K562 (cell line): ENCODE results near the gene MYO15B. TPM values are rescaled to one million over a fixed set of nuclear protein-coding genes. Genes with fewer than 3 reads are reported as not detected.

Source experiments
- ARHGAP35 ChIP-seq: fragments of 450-650 bp; IDR thresholded peaks from 2 replicates; pipeline ENCODE4 v1.6.1; 2018; ENCODE audit not compliant: partially characterized antibody
- ARID2 ChIP-seq: fragments of 450-650 bp; IDR thresholded peaks from 2 replicates; pipeline ENCODE4 v1.6.1; 2017; ENCODE audit warnings: antibody characterized with exemption, mild to moderate bottlenecking
- BRF1 ChIP-seq: IDR thresholded peaks from 3 replicates; pipeline ENCODE4 v1.6.1; 2011; ENCODE audit warnings: borderline replicate concordance, mild to moderate bottlenecking; ENCODE audit not compliant: insufficient read length; ENCODE audit errors: extremely low read depth
- CBFA2T2 ChIP-seq: fragments of 450-650 bp; conservative IDR thresholded peaks from 2 replicates; pipeline ENCODE4 v1.6.1; 2017; ENCODE audit warnings: mild to moderate bottlenecking
- ETV6 ChIP-seq, 3 experiments: fragments of 150-350 bp in 1 of 3; sonication (generic) in 1 of 3; formaldehyde crosslinking in 1 of 3; IDR thresholded peaks; 2 replicates each; pipeline versions ENCODE4 v1.6.1 to v1.8.0; 2014 to 2022; ENCODE audit warnings: borderline replicate concordance in 2 of 3, low read depth in 2 of 3, antibody characterized with exemption in 1 of 3, low read length in 1 of 3, mild to moderate bottlenecking in 1 of 3, missing genetic modification reagents in 1 of 3
- FIP1L1 ChIP-seq: fragments of 200-400 bp; formaldehyde crosslinking; IDR thresholded peaks from 2 replicates; pipeline ENCODE4 v1.6.1; 2018; ENCODE audit warnings: mild to moderate bottlenecking, low read depth, low read length; ENCODE audit not compliant: poor library complexity, severe bottlenecking
- FOXM1 ChIP-seq, 2 experiments: fragments of 450-650 bp in 1 of 2; sonication (generic) in 1 of 2; formaldehyde crosslinking in 1 of 2; IDR thresholded peaks; 2 replicates each; pipeline versions ENCODE4 v1.6.1 to v1.9.0; 2017 to 2022; ENCODE audit warnings: low read depth in 2 of 2, mild to moderate bottlenecking in 2 of 2, missing genetic modification reagents in 1 of 2, moderate library complexity in 1 of 2
- GABPB1 ChIP-seq: sonication (generic); formaldehyde crosslinking; IDR thresholded peaks from 2 replicates; pipeline ENCODE4 v1.8.0; 2022; ENCODE audit warnings: mild to moderate bottlenecking, missing genetic modification reagents
- HDAC2 ChIP-seq: fragments of 450-650 bp; IDR thresholded peaks from 2 replicates; pipeline ENCODE4 v1.6.1; 2016; ENCODE audit warnings: mild to moderate bottlenecking
- HDAC8 ChIP-seq: fragments of 450-650 bp; IDR thresholded peaks from 2 replicates; pipeline ENCODE4 v1.6.1; 2016; ENCODE audit warnings: mild to moderate bottlenecking, missing genetic modification characterization, moderate library complexity, missing compliant biosample characterization
- MCM2 ChIP-seq: fragments of 450-650 bp; IDR thresholded peaks from 2 replicates; pipeline ENCODE4 v1.6.1; 2017; ENCODE audit warnings: low read depth, mild to moderate bottlenecking
- RCOR1 ChIP-seq, 2 experiments: IDR thresholded peaks; 2 replicates each; pipeline ENCODE4 v1.6.1; 2012; ENCODE audit warnings: low read depth in 2 of 2, low read length in 2 of 2, borderline replicate concordance in 1 of 2, improper control_type of control experiment in 1 of 2
- ZNF121 ChIP-seq: sonication (generic); formaldehyde crosslinking; conservative IDR thresholded peaks from 2 replicates; pipeline ENCODE4 v1.8.0; 2022; ENCODE audit warnings: missing genetic modification reagents
- ZNF263 ChIP-seq: sonication (generic); formaldehyde crosslinking; IDR thresholded peaks from 2 replicates; pipeline ENCODE4 v1.8.0; 2022; ENCODE audit warnings: mild to moderate bottlenecking, missing genetic modification reagents, borderline replicate concordance
- ZNF280B ChIP-seq: fragments of 250-450 bp; sonication (Bioruptor Pico); IDR thresholded peaks from 2 replicates; pipeline ENCODE4 v1.5.1; 2021; ENCODE audit warnings: mild to moderate bottlenecking
- ZNF586 ChIP-seq: fragments of 450-650 bp; formaldehyde crosslinking; conservative IDR thresholded peaks from 2 replicates; pipeline ENCODE4 v1.4.0; 2020; ENCODE audit warnings: mild to moderate bottlenecking, moderate library complexity
- ZNF707 ChIP-seq: fragments of 250-450 bp; sonication (Bioruptor Pico); conservative IDR thresholded peaks from 2 replicates; pipeline ENCODE4 v1.8.0; 2022; ENCODE audit warnings: inconsistent platforms, mild to moderate bottlenecking, moderate library complexity
- ZNF778 ChIP-seq: fragments of 450-650 bp; formaldehyde crosslinking; IDR thresholded peaks from 2 replicates; pipeline ENCODE4 v1.4.0; 2020; ENCODE audit warnings: mild to moderate bottlenecking, moderate library complexity
- polyA plus RNA-seq, 8 experiments: library from polyadenylated mRNA; depleted of rRNA in 4 of 8; stranded (reverse) in 5 of 8; unstranded in 3 of 8; fragments of >200 nt; fragmentation: Nextera tagmentation in 2 of 8; fragmentation: Illumina TruSeq in 1 of 8; extraction: Ambion mirVana in 2 of 8; extraction: Trizol in 1 of 8; gene quantifications; 2 replicates each; pipeline versions ENCODE4 v1.2.1 to v1.2.3, GENCODE V29; 2011 to 2014; ENCODE audit warnings: inconsistent platforms in 1 of 8, missing spikeins in 1 of 8
- total RNA-seq, 7 experiments: library from RNA; depleted of rRNA in 6 of 7; stranded (reverse); fragments of >200 nt in 6 of 7; fragmentation: Illumina TruSeq in 2 of 7; extraction: Trizol in 2 of 7; gene quantifications; 2 replicates each; pipeline versions ENCODE4 v1.2.1 to v1.2.3, GENCODE V29; 2011 to 2021; ENCODE audit warnings: low replicate concordance in 1 of 7
- TF ChIP-seq, protein P1 (sequence below): sonication (generic); formaldehyde crosslinking; IDR thresholded peaks from 2 replicates; pipeline ENCODE4 v1.8.1; 2023; ENCODE audit warnings: mild to moderate bottlenecking, missing genetic modification reagents

The MYO15B gene
- total and polyA plus RNA-seq, 9 of the 15 experiments (the other 6 are each of a cell fraction or from before 2014, with no cell fraction given) = 0.05 to 3.1 (median 0.83) TPM; not detected in 2

DNA sequence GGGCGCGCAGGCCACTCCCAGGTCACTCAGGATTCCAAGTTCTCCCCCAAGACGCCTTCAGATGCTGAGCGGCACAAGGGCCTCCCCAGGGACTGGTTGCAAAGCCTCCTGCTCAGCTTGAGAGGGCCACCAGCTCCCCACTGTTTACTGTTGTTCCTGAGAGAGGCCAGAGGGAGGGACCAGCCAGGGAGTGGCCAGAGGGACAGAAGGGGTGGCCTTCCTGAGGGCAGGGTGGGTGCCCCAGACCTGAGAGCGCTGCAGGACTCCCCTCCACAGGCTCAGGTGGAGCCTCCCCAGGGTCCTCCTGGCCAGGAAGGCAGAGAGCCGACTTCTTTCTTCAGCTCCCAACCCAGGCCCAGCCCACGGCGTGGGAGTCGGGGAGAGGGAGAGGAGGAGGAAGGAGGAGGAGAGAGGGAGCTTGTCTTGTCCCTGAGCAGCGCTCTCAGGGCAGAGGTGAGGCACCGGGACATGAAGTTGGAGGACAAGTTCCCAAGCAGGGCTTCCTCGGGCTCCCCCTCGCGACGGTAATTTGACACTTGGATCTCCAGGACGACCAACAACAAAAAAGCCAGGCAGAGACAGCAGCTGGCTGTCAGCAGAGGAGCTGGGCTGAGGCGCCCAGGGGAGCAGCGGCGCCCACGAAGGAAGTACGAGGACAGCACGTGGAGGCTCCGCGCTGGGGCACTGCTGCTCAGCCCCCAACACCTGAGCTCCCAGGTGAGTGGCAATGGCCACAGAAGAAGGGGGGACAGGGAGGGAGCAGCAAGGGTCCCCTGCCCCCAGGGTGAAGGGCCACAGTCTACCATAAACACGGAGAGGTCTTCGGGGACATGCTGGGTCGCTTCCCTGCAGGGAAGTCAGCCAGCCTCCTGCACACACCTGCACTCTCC, 46.1 kb downstream of the MYO15B start (continued):
- TF ChIP-seq ARHGAP35 = no peak
- no peak for TF ChIP-seq ZNF707
- no peak for TF ChIP-seq ETV6 (IDR thresholded peaks at IDR 0.05; ENCODE audit: borderline replicate concordance in 1 of 2, low read depth in 2 of 2, low read length in 1 of 2)
- no peak for TF ChIP-seq ETV6 (CRISPR knock-in tag; IDR thresholded peaks at IDR 0.05; ENCODE audit: borderline replicate concordance)
- peak in 1 of 2 experiments; percentile 29; a peak in 1 of 4 replicates for TF ChIP-seq RCOR1 (IDR thresholded peaks at IDR 0.05; ENCODE audit: borderline replicate concordance in 1 of 2, low read depth in 2 of 2, low read length in 2 of 2)
- TF ChIP-seq ZNF586 = no peak
- TF ChIP-seq FIP1L1 = peak; percentile 36
- TF ChIP-seq, protein P1, sequence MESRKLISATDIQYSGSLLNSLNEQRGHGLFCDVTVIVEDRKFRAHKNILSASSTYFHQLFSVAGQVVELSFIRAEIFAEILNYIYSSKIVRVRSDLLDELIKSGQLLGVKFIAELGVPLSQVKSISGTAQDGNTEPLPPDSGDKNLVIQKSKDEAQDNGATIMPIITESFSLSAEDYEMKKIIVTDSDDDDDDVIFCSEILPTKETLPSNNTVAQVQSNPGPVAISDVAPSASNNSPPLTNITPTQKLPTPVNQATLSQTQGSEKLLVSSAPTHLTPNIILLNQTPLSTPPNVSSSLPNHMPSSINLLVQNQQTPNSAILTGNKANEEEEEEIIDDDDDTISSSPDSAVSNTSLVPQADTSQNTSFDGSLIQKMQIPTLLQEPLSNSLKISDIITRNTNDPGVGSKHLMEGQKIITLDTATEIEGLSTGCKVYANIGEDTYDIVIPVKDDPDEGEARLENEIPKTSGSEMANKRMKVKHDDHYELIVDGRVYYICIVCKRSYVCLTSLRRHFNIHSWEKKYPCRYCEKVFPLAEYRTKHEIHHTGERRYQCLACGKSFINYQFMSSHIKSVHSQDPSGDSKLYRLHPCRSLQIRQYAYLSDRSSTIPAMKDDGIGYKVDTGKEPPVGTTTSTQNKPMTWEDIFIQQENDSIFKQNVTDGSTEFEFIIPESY (CRISPR knock-in tag) = peak; percentile 43; the same call in 1 of the 2 replicates
- TF ChIP-seq BRF1 = no peak
- no peak for TF ChIP-seq ZNF778 (CRISPR knock-in tag)
- TF ChIP-seq HDAC8 (tag) = no peak
- TF ChIP-seq HDAC2 = peak; percentile 58; the same call in 1 of the 2 replicates
- TF ChIP-seq CBFA2T2 = no peak
- TF ChIP-seq ARID2 = no peak
- TF ChIP-seq GABPB1 (CRISPR knock-in tag) = peak; percentile 10; the same call in 1 of the 2 replicates
- no peak for TF ChIP-seq ZNF280B (CRISPR knock-in tag)
- no peak; the same call in 1 of the 2 replicates for TF ChIP-seq ZNF263 (CRISPR knock-in tag)
- no peak for TF ChIP-seq MCM2
- TF ChIP-seq FOXM1 (IDR thresholded peaks at IDR 0.05; ENCODE audit: low read depth) = no peak
- TF ChIP-seq FOXM1 (CRISPR knock-in tag; IDR thresholded peaks at IDR 0.05; ENCODE audit: low read depth) = no peak
- no peak for TF ChIP-seq ZNF121 (CRISPR knock-in tag)
- TF ChIP-seq, all 486 proteins: peak for 59
